OCI-LY7 (cell line): ENCODE data around the gene TRA2A. TPM values are rescaled to one million over a fixed set of nuclear protein-coding genes. Genes with fewer than 3 reads are reported as not detected.
A peak's percentile ranks its signal among the peaks of the same experiment; 100 is the strongest.

Experiments
- BruUV-seq: library from RNA; stranded (reverse); fragments of 400-500 nt; replicated peaks from 2 replicates; lab custom pipeline; 2021; lab: Mats Ljungman, UMichigan
- CTCF ChIA-PET: fragments of 300-600 bp; sonication (Branson Sonifier 250); formaldehyde crosslinking; loops from one replicate; lab custom pipeline; 2022; ENCODE audit warnings: antibody characterized with exemption; ENCODE audit not compliant: unreplicated experiment; lab: Charles Lee
- POLR2A ChIA-PET: fragments of 300-600 bp; sonication (Branson Sonifier 250); formaldehyde crosslinking; loops from one replicate; lab custom pipeline; 2022; ENCODE audit warnings: antibody characterized with exemption; lab: Charles Lee
- DNase-seq: peaks from one replicate; pipeline ENCODE4 v3.0.0-alpha.2; 2015; ENCODE audit warnings: low spot score
- H2AFZ ChIP-seq: fragments of 200-600 bp; sonication (generic), shearing (Covaris generic); 2 replicates; pipeline ENCODE4 v1.6.1; 2014; ENCODE audit warnings: mild to moderate bottlenecking, antibody characterized with exemption, low read length, moderate library complexity
- H3K27ac ChIP-seq: fragments of 200-600 bp; sonication (generic); 2 replicates; pipeline ENCODE4 v1.5.1; 2014; ENCODE audit warnings: mixed run types, low read depth, mild to moderate bottlenecking, moderate library complexity, low read length, inconsistent platforms; ENCODE audit not compliant: poor library complexity, severe bottlenecking
- H3K36me3 ChIP-seq: fragments of 200-600 bp; sonication (generic); 2 replicates; pipeline ENCODE4 v1.6.1; 2014; ENCODE audit warnings: mild to moderate bottlenecking, antibody characterized with exemption, low read length, moderate library complexity, mixed read lengths; ENCODE audit not compliant: insufficient read depth
- H3K4me1 ChIP-seq: fragments of 200-600 bp; sonication (generic); 2 replicates; pipeline ENCODE4 v1.5.1; 2014; ENCODE audit warnings: mild to moderate bottlenecking, low read length; ENCODE audit not compliant: insufficient read depth, poor library complexity, severe bottlenecking
- H3K4me2 ChIP-seq: fragments of 200-600 bp; sonication (generic); 2 replicates; pipeline ENCODE4 v1.6.1; 2014; ENCODE audit warnings: mild to moderate bottlenecking, low read length
- H3K4me3 ChIP-seq: fragments of 200-600 bp; sonication (generic); 2 replicates; pipeline ENCODE4 v1.5.1; 2014; ENCODE audit warnings: mild to moderate bottlenecking, low read depth, low read length; ENCODE audit not compliant: poor library complexity, severe bottlenecking
- H3K79me2 ChIP-seq: fragments of 200-600 bp; sonication (generic); 2 replicates; pipeline ENCODE4 v1.6.1; 2016; ENCODE audit warnings: low read depth, mild to moderate bottlenecking, low read length, moderate library complexity, mixed read lengths; ENCODE audit not compliant: insufficient read depth
- H3K9me2 ChIP-seq: fragments of 200-600 bp; sonication (generic); 2 replicates; pipeline ENCODE4 v1.6.1; 2016; ENCODE audit warnings: mild to moderate bottlenecking, low read length, mixed read lengths; ENCODE audit not compliant: insufficient read depth
- H3K9me3 ChIP-seq: fragments of 200-600 bp; sonication (generic); 2 replicates; pipeline ENCODE4 v1.6.1; 2014; ENCODE audit warnings: mild to moderate bottlenecking, mixed run types, low read length, mixed read lengths
- H4K20me1 ChIP-seq: fragments of 200-600 bp; sonication (generic); 2 replicates; pipeline ENCODE4 v1.6.1; 2014; ENCODE audit warnings: mild to moderate bottlenecking, antibody characterized with exemption, low read length, moderate library complexity, mixed read lengths; ENCODE audit not compliant: insufficient read depth
- EZH2phosphoT487 ChIP-seq: fragments of 200-600 bp; sonication (generic); IDR thresholded peaks from 2 replicates; pipeline ENCODE4 v1.6.1; 2018; ENCODE audit warnings: low read depth, borderline replicate concordance, mild to moderate bottlenecking, mixed run types, antibody characterized with exemption, low read length, moderate library complexity, mixed read lengths
- intact Hi-C: fragments of 100-400 bp; cut with micrococcal nuclease; formaldehyde crosslinking; loops from one replicate; pipeline ENCODE4 v1.10.0; 2022; ENCODE audit not compliant: unreplicated experiment
- total RNA-seq, 2 experiments: library from RNA; depleted of rRNA in 1 of 2; stranded (reverse); fragments of >200 nt in 1 of 2; shearing (Covaris generic) in 1 of 2; gene quantifications; 2 replicates each; pipeline ENCODE4 v1.2.3, GENCODE V29; 2014 to 2022
- TF ChIP-seq, protein P1 (sequence below): fragments of 200-600 bp; sonication (generic); conservative IDR thresholded peaks from 2 replicates; pipeline ENCODE4 v1.5.1; 2014; ENCODE audit warnings: mild to moderate bottlenecking, antibody characterized with exemption, low read length, moderate library complexity, mixed read lengths

TRA2A gene
- total RNA-seq, 2 experiments from 2014 or later: 41.4 to 129 TPM

DNA sequence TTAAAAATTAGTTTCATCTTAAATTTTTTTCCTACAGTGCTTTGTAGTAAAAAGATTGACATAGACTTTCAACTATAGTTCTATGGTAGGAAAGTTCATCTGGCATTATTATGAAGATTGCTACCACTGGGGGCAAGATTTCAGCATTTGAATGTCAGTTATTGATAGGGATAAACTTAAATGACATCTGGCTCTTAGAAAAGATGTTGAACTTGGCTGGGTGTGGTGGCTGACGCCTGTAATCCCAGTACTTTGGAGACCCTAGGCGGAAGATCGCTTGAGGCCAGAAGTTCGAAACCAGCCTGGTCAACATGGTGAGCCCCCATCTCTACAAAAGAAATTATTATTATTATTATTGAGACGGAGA lies 1.4 kb upstream of the TRA2A start:
- Histone ChIP-seq H3K4me3 (no peak overlapping the region), H3K4me1 (peaks cover 32% of the 10 kb centered on the region), H3K4me2 (peak overlapping the region; percentile 92; the same call in 1 of the 2 replicates), H2AFZ (peak overlapping the region; percentile 95; the same call in 1 of the 2 replicates), H3K9me2 (no peaks in the 10 kb centered on the region), H4K20me1 (peaks cover 26% of the 10 kb centered on the region), H3K36me3 (peaks cover 27% of the 10 kb centered on the region), H3K27ac (peak overlapping the region; percentile 94), H3K9me3 (no peaks in the 10 kb centered on the region), H3K79me2 (peaks cover 36% of the 10 kb centered on the region)
- no TSS peak for BruUV-seq
- TF ChIP-seq EZH2phosphoT487: no peak
- TF ChIP-seq, protein P1, sequence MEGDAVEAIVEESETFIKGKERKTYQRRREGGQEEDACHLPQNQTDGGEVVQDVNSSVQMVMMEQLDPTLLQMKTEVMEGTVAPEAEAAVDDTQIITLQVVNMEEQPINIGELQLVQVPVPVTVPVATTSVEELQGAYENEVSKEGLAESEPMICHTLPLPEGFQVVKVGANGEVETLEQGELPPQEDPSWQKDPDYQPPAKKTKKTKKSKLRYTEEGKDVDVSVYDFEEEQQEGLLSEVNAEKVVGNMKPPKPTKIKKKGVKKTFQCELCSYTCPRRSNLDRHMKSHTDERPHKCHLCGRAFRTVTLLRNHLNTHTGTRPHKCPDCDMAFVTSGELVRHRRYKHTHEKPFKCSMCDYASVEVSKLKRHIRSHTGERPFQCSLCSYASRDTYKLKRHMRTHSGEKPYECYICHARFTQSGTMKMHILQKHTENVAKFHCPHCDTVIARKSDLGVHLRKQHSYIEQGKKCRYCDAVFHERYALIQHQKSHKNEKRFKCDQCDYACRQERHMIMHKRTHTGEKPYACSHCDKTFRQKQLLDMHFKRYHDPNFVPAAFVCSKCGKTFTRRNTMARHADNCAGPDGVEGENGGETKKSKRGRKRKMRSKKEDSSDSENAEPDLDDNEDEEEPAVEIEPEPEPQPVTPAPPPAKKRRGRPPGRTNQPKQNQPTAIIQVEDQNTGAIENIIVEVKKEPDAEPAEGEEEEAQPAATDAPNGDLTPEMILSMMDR: peak; percentile 67
- DNase-seq: no peak
- intact Hi-C loops: loop anchor here (5.0 to 10.0 kb wide), 2 partner anchors 166 to 348 kb away; partner anchors contain the start of gene NUP42
- ChIA-PET POLR2A (no interaction called here), CTCF (no interaction called here)

- no peaks in the 10 kb centered on the region for H3K9me2 ChIP-seq
- H4K20me1 ChIP-seq: peaks cover 31% of the 10 kb centered on the region
- intact Hi-C loops: loop anchor here (1.0 to 10.0 kb wide), 3 partner anchors 58 to 348 kb away; partner anchors contain the start of gene NUP42
- BruUV-seq: no TSS peak
- peak overlapping the region; percentile 98 for H3K4me3 ChIP-seq
- POLR2A ChIA-PET: interaction anchor here (0.6 to 0.7 kb wide), 3 partner anchors 99 to 1589 kb away, joined by 3 read pairs; no protein-coding TSS in a partner anchor
- peaks cover 33% of the 10 kb centered on the region for H3K36me3 ChIP-seq
- H3K4me2 ChIP-seq: peak overlapping the region; percentile 92
- DNase-seq: no peak
- peaks cover 41% of the 10 kb centered on the region for H3K79me2 ChIP-seq
- TF ChIP-seq, protein P1: no peak
- TF ChIP-seq EZH2phosphoT487: no peak
- CTCF ChIA-PET: no interaction called here
- H3K9me3 ChIP-seq: no peaks in the 10 kb centered on the region
- peak overlapping the region; percentile 95 for H2AFZ ChIP-seq
- H3K4me1 ChIP-seq: peaks cover 38% of the 10 kb centered on the region
- peak overlapping the region; percentile 94 for H3K27ac ChIP-seq
Measured at GRCh38 chr7:23532490-23533237, 883 bp upstream of the TRA2A start.
